Tibial nerve (tissue), 4 donors: Measurements from ENCODE around the gene BCR. TPM values are rescaled to one million over a fixed set of nuclear protein-coding genes. Genes with fewer than 3 reads are reported as not detected.

ENCODE experiments used
- DNase-seq, 2 donors: peaks; one replicate each; pipeline ENCODE4 v3.0.0-alpha.2; 2019; ENCODE audit warnings: low spot score in 2 of 2
- H3K27ac ChIP-seq, 4 donors: fragments of 200-600 bp; sonication (generic) in 3 of 4; one replicate each; pipeline ENCODE4 v1.5.1; 2017 to 2019; ENCODE audit warnings: mild to moderate bottlenecking in 1 of 4
- H3K27me3 ChIP-seq, 2 donors: fragments of 200-600 bp; sonication (generic) in 1 of 2; one replicate each; pipeline versions ENCODE4 v1.5.1 to v1.6.0; 2017 to 2019
- H3K36me3 ChIP-seq, 3 donors: fragments of 200-600 bp; sonication (generic); one replicate each; pipeline ENCODE4 v1.5.1; 2018 to 2019
- H3K4me1 ChIP-seq, 4 donors: fragments of 200-600 bp; sonication (generic) in 3 of 4; one replicate each; pipeline ENCODE4 v1.5.1; 2017 to 2019
- H3K4me3 ChIP-seq, 4 donors: fragments of 200-600 bp; sonication (generic) in 3 of 4; one replicate each; pipeline ENCODE4 v1.5.1; 2017 to 2019; ENCODE audit warnings: mild to moderate bottlenecking in 1 of 4, moderate library complexity in 1 of 4
- H3K9me3 ChIP-seq, 4 donors: fragments of 200-600 bp; sonication (generic) in 3 of 4; one replicate each; pipeline ENCODE4 v1.5.1; 2017 to 2019
- EP300 ChIP-seq, 2 donors: sonication (generic); formaldehyde crosslinking; IDR thresholded peaks; one replicate each; pipeline ENCODE4 v1.6.1; 2017; ENCODE audit warnings: antibody characterized with exemption in 2 of 2, mild to moderate bottlenecking in 1 of 2
- POLR2A ChIP-seq, 2 donors: fragments of 450-650 bp; IDR thresholded peaks; one replicate each; pipeline ENCODE4 v1.6.1; 2017; ENCODE audit warnings: antibody characterized with exemption in 2 of 2, mild to moderate bottlenecking in 2 of 2, moderate library complexity in 2 of 2
- WGBS, 2 donors: methylation state at CpG; one replicate each; pipeline ENCODE4 v1.1.5; 2018; 5-methylcytosine and 5-hydroxymethylcytosine counted together
- total RNA-seq, 4 donors: library from RNA; depleted of rRNA; stranded (reverse); fragments of >200 nt; gene quantifications; one replicate each; pipeline ENCODE4 v1.1.0, GENCODE V29; 2016
- TF ChIP-seq, protein P1 (sequence below), 5 experiments: fragments of 200-600 bp in 3 of 5; fragments of 450-650 bp in 2 of 5; sonication (generic) in 3 of 5; IDR thresholded peaks; one replicate each; pipeline ENCODE4 v1.5.1; 2016 to 2019; ENCODE audit warnings: antibody characterized with exemption in 5 of 5, mild to moderate bottlenecking in 3 of 5, moderate library complexity in 2 of 5

The BCR gene
- total RNA-seq, 4 donors from 2014 or later = 99.0 to 174 (median 120) TPM

DNA sequence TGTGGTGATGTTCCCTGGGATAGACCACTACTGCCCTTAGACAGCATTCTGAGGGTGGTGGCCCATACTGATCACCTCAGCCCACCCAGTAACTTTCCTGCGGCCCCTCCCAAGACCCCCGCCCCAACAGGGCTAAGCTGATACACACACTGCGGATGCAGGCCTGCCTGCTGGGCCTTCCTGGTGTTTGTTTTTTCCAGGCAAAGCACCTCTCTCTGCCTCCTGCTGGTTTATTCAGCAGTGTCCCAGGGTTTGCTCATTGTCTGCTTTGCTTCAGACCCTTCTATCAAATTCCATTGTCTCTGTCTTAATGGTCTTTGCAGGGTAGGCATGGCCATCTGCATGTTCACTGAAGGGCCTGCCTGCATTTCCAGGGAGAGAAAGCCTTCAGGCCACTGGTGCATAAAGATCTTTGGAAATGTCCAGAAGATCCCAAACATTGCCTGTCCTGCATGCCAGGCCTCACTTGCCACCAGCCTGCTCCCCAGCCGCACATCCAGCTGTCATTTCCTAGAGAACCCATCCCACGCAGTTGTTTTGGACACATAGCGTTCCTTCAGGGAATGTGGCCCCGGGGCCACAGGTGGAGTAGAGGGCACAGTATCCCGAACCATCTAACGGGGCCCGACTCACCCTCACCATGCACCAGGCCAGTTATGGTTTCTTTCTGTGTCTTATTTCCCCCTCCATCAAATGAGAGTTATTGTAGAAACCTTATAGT, 50.2 kb downstream of the BCR start:
- H3K27ac ChIP-seq = no peak overlapping the region
- TF ChIP-seq, protein P1, sequence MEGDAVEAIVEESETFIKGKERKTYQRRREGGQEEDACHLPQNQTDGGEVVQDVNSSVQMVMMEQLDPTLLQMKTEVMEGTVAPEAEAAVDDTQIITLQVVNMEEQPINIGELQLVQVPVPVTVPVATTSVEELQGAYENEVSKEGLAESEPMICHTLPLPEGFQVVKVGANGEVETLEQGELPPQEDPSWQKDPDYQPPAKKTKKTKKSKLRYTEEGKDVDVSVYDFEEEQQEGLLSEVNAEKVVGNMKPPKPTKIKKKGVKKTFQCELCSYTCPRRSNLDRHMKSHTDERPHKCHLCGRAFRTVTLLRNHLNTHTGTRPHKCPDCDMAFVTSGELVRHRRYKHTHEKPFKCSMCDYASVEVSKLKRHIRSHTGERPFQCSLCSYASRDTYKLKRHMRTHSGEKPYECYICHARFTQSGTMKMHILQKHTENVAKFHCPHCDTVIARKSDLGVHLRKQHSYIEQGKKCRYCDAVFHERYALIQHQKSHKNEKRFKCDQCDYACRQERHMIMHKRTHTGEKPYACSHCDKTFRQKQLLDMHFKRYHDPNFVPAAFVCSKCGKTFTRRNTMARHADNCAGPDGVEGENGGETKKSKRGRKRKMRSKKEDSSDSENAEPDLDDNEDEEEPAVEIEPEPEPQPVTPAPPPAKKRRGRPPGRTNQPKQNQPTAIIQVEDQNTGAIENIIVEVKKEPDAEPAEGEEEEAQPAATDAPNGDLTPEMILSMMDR (IDR thresholded peaks at IDR 0.05) = no peak
- TF ChIP-seq POLR2A (IDR thresholded peaks at IDR 0.05) (no peak), EP300 (IDR thresholded peaks at IDR 0.05) (no peak)
- 88 to 91% methylated on average over 10 of the region's 10 CpGs for WGBS, 2 donors
- H3K27me3 ChIP-seq = no peaks in the 10 kb centered on the region
- H3K4me3 ChIP-seq = no peak overlapping the region
- H3K36me3 ChIP-seq = peaks cover 0 to 5% (median 0%) of the 10 kb centered on the region in 3 donors
- peaks cover 0 to 71% (median 25%) of the 10 kb centered on the region in 4 donors for H3K4me1 ChIP-seq
- H3K9me3 ChIP-seq = peaks cover 0 to 20% (median 6%) of the 10 kb centered on the region in 4 donors
- DNase-seq = no peak

DNA sequence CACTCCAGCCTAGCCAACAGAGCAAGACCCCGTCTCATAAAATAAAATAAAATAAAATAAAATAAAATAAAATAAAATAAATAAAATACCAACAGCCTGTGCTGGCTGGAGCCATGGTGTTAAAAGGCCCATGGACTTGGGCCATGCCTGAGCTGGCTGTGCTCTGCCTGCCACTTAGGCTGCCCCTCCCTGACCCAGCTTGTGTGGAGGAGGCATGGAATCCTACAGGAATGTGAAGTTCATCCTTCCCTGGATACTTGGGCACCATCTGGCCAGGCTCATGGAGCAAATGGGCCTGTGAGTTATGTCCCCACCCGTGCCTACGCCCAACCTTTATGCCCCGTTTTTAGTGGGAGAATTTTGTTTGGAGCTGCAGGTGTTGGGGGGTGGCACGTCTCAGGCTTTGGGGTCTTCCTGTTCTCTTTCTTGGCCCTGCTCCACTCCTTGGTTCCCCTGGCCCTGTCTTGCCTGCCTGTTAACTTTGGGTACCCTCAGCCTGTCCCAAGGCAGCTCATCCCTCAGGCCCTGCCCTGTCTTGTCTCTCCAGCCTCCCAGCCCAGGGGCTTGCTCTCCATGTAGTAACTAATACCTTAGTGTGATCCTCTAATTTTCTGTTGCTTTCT, 51.3 kb downstream of the BCR start:
- Histone ChIP-seq H3K9me3 (peaks cover 0 to 20% (median 6%) of the 10 kb centered on the region in 4 donors), H3K36me3 (peaks cover 0 to 5% (median 0%) of the 10 kb centered on the region in 3 donors), H3K4me3 (no peak overlapping the region), H3K27ac (peak overlapping the region in 1 of 4 donors; percentile 9), H3K4me1 (peaks cover 0 to 68% (median 22%) of the 10 kb centered on the region in 4 donors), H3K27me3 (no peaks in the 10 kb centered on the region)
- TF ChIP-seq, protein P1 (IDR thresholded peaks at IDR 0.05) = no peak
- no peak for TF ChIP-seq POLR2A (IDR thresholded peaks at IDR 0.05)
- no peak for TF ChIP-seq EP300 (IDR thresholded peaks at IDR 0.05)
- DNase-seq = no peak
- 84 to 88% methylated on average over 5 of the region's 5 CpGs for WGBS, 2 donors

DNA sequence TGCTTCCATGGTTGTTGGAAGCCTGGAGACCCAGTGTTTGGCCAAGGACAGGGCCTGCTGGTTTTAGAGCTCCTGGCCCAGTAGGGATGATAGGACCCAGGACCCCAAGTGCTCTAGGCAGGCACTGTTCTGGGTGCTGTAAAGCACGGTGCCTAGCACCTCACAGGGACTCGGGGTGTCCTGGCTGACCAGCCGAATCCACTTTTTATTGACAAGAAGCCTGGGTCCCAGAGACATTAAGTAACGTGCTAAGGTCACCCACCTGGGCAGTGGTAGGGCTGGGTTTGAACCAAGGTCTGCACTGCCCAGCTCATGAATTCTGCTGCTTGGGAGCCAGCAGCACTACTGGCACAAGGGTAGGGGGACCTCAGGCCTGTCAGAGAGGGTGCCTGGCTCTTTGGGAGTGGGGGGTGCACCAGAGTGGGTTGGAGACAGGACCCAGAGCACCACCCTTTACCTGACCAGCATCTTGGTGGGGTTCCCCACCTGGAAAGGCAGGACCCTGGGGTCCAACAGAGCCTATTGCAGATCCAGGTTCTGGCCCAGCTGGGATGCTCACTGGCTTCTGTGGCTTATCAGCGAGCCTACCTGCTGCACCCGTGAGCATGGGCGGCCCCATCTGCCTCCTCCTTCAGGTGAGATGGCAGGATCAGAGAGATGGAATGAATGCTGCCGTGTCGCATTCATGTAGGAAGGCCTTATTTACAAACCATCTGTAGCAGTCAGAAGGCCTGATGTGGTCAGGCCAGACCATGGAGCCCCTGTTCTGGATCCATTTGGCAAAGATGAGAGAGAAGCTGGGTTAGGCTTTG, 52.0 kb downstream of the BCR start:
- no peak for DNase-seq
- Histone ChIP-seq H3K36me3 (peaks cover 0 to 5% (median 0%) of the 10 kb centered on the region in 3 donors), H3K4me1 (peaks cover 0 to 68% (median 26%) of the 10 kb centered on the region in 4 donors), H3K4me3 (no peak overlapping the region), H3K27me3 (no peaks in the 10 kb centered on the region), H3K9me3 (peaks cover 0 to 20% (median 6%) of the 10 kb centered on the region in 4 donors), H3K27ac (peak overlapping the region in 1 of 4 donors; percentile 9)
- 93 to 95% methylated on average over 6 to 9 of the region's 9 CpGs for WGBS, 2 donors
- TF ChIP-seq EP300 (IDR thresholded peaks at IDR 0.05) (no peak), POLR2A (IDR thresholded peaks at IDR 0.05) (no peak)
- TF ChIP-seq, protein P1 (IDR thresholded peaks at IDR 0.05) = no peak

DNA sequence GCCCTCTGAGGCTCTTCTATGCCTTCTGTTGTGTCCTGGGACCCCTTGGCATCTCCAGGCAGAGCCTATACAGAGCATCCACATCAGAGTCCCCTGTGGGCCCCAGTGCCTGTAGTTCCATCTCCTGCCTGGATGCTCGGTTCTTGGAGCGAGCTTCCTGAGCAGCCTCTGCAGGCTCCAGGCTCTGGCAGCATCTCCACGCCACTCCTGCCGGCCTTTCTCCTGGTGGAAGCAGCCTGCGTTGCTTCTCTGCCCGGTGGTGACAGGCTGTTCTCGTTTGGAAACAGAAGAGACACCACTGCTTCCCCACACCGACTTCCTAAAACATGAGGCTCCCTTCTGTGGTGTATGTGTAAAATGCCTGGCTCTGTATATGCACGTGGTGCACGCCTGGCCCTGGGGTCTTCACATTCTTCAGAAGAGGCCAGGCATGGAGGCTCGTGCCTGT, 52.8 kb downstream of the BCR start:
- Histone ChIP-seq H3K4me3 (no peak overlapping the region), H3K36me3 (peaks cover 0 to 5% (median 0%) of the 10 kb centered on the region in 3 donors), H3K27ac (no peak overlapping the region), H3K27me3 (no peaks in the 10 kb centered on the region), H3K9me3 (peaks cover 0 to 15% (median 5%) of the 10 kb centered on the region in 4 donors), H3K4me1 (peaks cover 0 to 72% (median 33%) of the 10 kb centered on the region in 4 donors)
- TF ChIP-seq EP300 (IDR thresholded peaks at IDR 0.05) (no peak), POLR2A (IDR thresholded peaks at IDR 0.05) (no peak)
- TF ChIP-seq, protein P1 (IDR thresholded peaks at IDR 0.05) = no peak
- no peak for DNase-seq
- 62 to 67% methylated on average over 11 of the region's 11 CpGs for WGBS, 2 donors
